A549 (cell line): ENCODE data around the gene ECM1. TPM values are rescaled to one million over a fixed set of nuclear protein-coding genes. Genes with fewer than 3 reads are reported as not detected.

Experiments
- ATAC-seq, 2 experiments: fragments of 200-7000 bp in 1 of 2; fragments of >200 bp in 1 of 2; cut with Nextera tagmentation in 1 of 2; cut with Tn5 transposase in 1 of 2; 3 replicates each; pipeline versions ENCODE4 v1.8.0 to v1.9.1; 2018 to 2020; ENCODE audit warnings: mild to moderate bottlenecking in 1 of 2, moderate library complexity in 1 of 2
- CTCF ChIA-PET: fragments of 300-600 bp; sonication (Branson Sonifier 250); formaldehyde crosslinking; extraction: SDS; loops from one replicate; lab custom pipeline; 2021; ENCODE audit warnings: antibody characterized with exemption, inconsistent platforms; lab: Yijun Ruan, JAX
- POLR2A ChIA-PET: fragments of 350-600 bp; formaldehyde crosslinking; extraction: SDS; loops from one replicate; lab custom pipeline; 2021; ENCODE audit warnings: antibody characterized with exemption, inconsistent platforms; lab: Yijun Ruan, JAX
- DNase-seq, 2 experiments: peaks; one replicate each; pipeline versions ENCODE4 v3.0.0 to v3.0.0-alpha.2; 2011 to 2016; ENCODE audit warnings: low read depth in 1 of 2, low spot score in 1 of 2
- FAIRE-seq: peaks from 2 replicates; lab custom pipeline; 2011; peaks lifted over from hg19 to GRCh38; lab: Jason Lieb, UNC
- H3K27ac ChIP-seq, 2 experiments: fragments of >200 bp; sonication (Bioruptor Twin); formaldehyde crosslinking; 3 replicates each; pipeline ENCODE4 v1.5.1; 2016 to 2017
- H3K4me1 ChIP-seq: fragments of >200 bp; sonication (Bioruptor Twin); formaldehyde crosslinking; 3 replicates; pipeline ENCODE4 v1.6.1; 2016
- H3K4me2 ChIP-seq: fragments of >200 bp; sonication (Bioruptor Twin); formaldehyde crosslinking; 3 replicates; pipeline ENCODE4 v1.6.1; 2016
- H3K4me3 ChIP-seq: fragments of >200 bp; sonication (Bioruptor Twin); formaldehyde crosslinking; 3 replicates; pipeline ENCODE4 v1.5.1; 2016
- H3K9me3 ChIP-seq: fragments of >200 bp; sonication (Bioruptor Twin); formaldehyde crosslinking; 3 replicates; pipeline ENCODE4 v1.6.1; 2016
- CBX8 ChIP-seq: fragments of 200-600 bp; sonication (generic); IDR thresholded peaks from 2 replicates; pipeline ENCODE4 v1.6.1; 2016
- HDAC2 ChIP-seq: fragments of 200-600 bp; sonication (generic); IDR thresholded peaks from 2 replicates; pipeline ENCODE4 v1.6.1; 2016
- HOXB13 ChIP-seq: fragments of 250-450 bp; sonication (Bioruptor Pico); IDR thresholded peaks from 2 replicates; pipeline ENCODE4 v1.5.0; 2020; ENCODE audit warnings: low read depth, mild to moderate bottlenecking, moderate library complexity
- JUN ChIP-seq, 2 experiments: fragments of >200 bp; sonication (Bioruptor Twin); formaldehyde crosslinking; IDR thresholded peaks; 2 replicates in 1 of 2; 3 replicates in 1 of 2; pipeline ENCODE4 v1.6.1; 2016 to 2017
- KDM1A ChIP-seq: fragments of 200-600 bp; sonication (generic); IDR thresholded peaks from 2 replicates; pipeline ENCODE4 v1.6.1; 2016; ENCODE audit warnings: low read depth, mild to moderate bottlenecking
- NFE2L2 ChIP-seq: fragments of 150-350 bp; conservative IDR thresholded peaks from 2 replicates; pipeline ENCODE4 v1.6.1; 2014; ENCODE audit warnings: low read length
- POLR2A ChIP-seq: IDR thresholded peaks from 2 replicates; pipeline ENCODE4 v1.6.1; 2012; ENCODE audit warnings: mild to moderate bottlenecking, low read length
- RARB ChIP-seq: fragments of 250-450 bp; sonication (Bioruptor Pico); IDR thresholded peaks from 2 replicates; pipeline ENCODE4 v1.8.0; 2021; ENCODE audit warnings: mild to moderate bottlenecking, moderate library complexity
- RNF2 ChIP-seq: fragments of 200-600 bp; sonication (generic); IDR thresholded peaks from 2 replicates; pipeline ENCODE4 v1.6.1; 2016; ENCODE audit warnings: low read depth, mild to moderate bottlenecking, antibody characterized with exemption, moderate library complexity, borderline replicate concordance
- SREBF2 ChIP-seq: fragments of 450-650 bp; IDR thresholded peaks from 2 replicates; pipeline ENCODE4 v1.6.1; 2014; ENCODE audit warnings: mild to moderate bottlenecking, moderate library complexity
- ZFP36 ChIP-seq: fragments of 450-650 bp; IDR thresholded peaks from 2 replicates; pipeline ENCODE4 v1.6.1; 2014; ENCODE audit warnings: borderline replicate concordance; ENCODE audit not compliant: partially characterized antibody
- ZNF302 ChIP-seq: fragments of 250-450 bp; sonication (Bioruptor Pico); IDR thresholded peaks from 2 replicates; pipeline ENCODE4 v1.9.0; 2021; ENCODE audit warnings: inconsistent platforms, mild to moderate bottlenecking, moderate library complexity
- WGBS: methylation state at CpG from one replicate; pipeline ENCODE4 v1.1.6; 2017; ENCODE audit errors: missing lambda C conversion rate; 5-methylcytosine and 5-hydroxymethylcytosine counted together
- polyA plus RNA-seq, 4 experiments: library from polyadenylated mRNA; depleted of rRNA in 3 of 4; stranded (reverse); fragments of >200 nt; fragmentation: RNase III in 1 of 4; extraction: RNeasy Plus Mini Kit Qiagen cat#74134 plus additional on column Dnase treatment in 1 of 4; gene quantifications; 2 replicates in 3 of 4; 3 replicates in 1 of 4; pipeline ENCODE4 v1.2.3, GENCODE V29; 2011 to 2017
- TF ChIP-seq, protein P1 (sequence below): IDR thresholded peaks from 2 replicates; pipeline ENCODE4 v1.6.1; 2012; ENCODE audit warnings: low read depth, borderline replicate concordance
- TF ChIP-seq, protein P2 (sequence below): fragments of 450-650 bp; IDR thresholded peaks from 2 replicates; pipeline ENCODE4 v1.6.1; 2014; ENCODE audit warnings: antibody characterized with exemption
- TF ChIP-seq, protein P3 (sequence below): IDR thresholded peaks from 2 replicates; pipeline ENCODE4 v1.6.1; 2012
- TF ChIP-seq, protein P4 (sequence below): IDR thresholded peaks from 2 replicates; pipeline ENCODE4 v1.6.1; 2012

The ECM1 gene
- polyA plus RNA-seq, 2 of the 4 experiments (the other 2 are of a cell fraction): 0.88 to 1.0 TPM

DNA sequence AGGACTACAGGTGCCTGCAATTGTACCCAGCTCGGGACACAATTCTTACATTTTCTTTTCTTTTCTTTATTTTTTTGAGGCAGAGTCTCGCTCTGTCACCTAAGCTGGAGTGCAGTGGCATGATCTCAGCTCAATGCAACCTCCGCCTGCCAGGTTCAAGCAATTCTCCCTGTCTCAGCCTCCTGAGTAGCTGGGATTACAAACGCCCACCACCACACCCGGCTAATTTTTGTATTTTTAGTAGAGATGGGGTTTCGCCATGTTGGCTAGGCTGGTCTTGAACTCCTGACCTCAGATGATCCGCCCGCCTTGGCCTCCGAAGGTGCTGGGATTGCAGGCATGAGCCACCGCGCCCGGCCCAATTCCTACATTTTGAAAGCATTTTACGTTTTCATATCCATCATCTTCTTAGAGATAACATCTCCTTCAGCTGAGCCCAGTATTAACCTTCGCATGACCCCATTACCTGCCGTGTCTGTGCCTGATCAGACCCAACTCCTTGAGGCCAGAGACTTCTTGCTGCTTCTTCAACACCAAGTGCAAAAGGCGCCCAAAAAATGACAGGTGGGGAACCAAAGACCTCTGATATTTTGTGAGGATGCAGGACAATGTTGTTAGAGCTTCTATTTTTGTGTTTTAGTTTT, 38.5 kb downstream of the ECM1 start:
- no peak for TF ChIP-seq ZFP36
- TF ChIP-seq JUN (IDR thresholded peaks at IDR 0.05): no peak
- TF ChIP-seq, protein P1, sequence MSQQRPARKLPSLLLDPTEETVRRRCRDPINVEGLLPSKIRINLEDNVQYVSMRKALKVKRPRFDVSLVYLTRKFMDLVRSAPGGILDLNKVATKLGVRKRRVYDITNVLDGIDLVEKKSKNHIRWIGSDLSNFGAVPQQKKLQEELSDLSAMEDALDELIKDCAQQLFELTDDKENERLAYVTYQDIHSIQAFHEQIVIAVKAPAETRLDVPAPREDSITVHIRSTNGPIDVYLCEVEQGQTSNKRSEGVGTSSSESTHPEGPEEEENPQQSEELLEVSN: no peak
- TF ChIP-seq, protein P2, sequence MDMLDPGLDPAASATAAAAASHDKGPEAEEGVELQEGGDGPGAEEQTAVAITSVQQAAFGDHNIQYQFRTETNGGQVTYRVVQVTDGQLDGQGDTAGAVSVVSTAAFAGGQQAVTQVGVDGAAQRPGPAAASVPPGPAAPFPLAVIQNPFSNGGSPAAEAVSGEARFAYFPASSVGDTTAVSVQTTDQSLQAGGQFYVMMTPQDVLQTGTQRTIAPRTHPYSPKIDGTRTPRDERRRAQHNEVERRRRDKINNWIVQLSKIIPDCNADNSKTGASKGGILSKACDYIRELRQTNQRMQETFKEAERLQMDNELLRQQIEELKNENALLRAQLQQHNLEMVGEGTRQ: no peak
- TF ChIP-seq SREBF2: no peak
- no peaks in the 10 kb centered on the region for H3K9me3 ChIP-seq
- H3K4me3 ChIP-seq: no peak overlapping the region
- no peaks in the 10 kb centered on the region for H3K4me1 ChIP-seq
- POLR2A ChIA-PET: no interaction called here
- no peak overlapping the region for H3K4me2 ChIP-seq
- CTCF ChIA-PET: interaction anchor here (0.9 to 6.3 kb wide), 6 partner anchors 10 to 30 kb away, joined by 3 to 35 read pairs (median 4); no protein-coding TSS in a partner anchor
- no peak for ATAC-seq
- WGBS: 88% methylated on average over 16 of the region's 16 CpGs
- H3K27ac ChIP-seq: no peak overlapping the region
- no peak for FAIRE-seq
- no peak for DNase-seq

DNA sequence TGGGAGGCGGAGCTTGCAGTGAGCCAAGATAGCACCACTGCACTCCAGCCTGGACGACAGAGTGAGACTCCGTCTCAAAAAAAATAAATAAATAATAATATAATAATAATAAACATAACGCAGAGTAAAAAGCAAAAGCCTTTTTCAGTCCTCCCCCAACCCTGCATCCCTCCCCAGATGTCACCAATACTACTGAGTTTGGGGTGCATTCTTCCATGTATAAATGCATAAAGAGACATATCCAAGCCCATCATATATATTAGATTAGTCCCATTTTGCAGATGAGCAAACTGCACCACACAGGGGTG, 40.4 kb downstream of the ECM1 start:
- CTCF ChIA-PET: interaction anchor here (0.9 to 6.1 kb wide), 7 partner anchors 9 to 292 kb away, joined by 3 to 102 read pairs (median 6); no protein-coding TSS in a partner anchor
- peak overlapping the region; percentile 53 for H3K4me3 ChIP-seq
- H3K4me1 ChIP-seq: peaks cover 17% of the 10 kb centered on the region
- 65% methylated on average over 4 of the region's 4 CpGs for WGBS
- no peak for FAIRE-seq
- H3K9me3 ChIP-seq: no peaks in the 10 kb centered on the region
- POLR2A ChIA-PET: interaction anchor here (0.7 to 1.1 kb wide), 4 partner anchors 16 to 185 kb away, joined by 3 to 6 read pairs (median 4); partner anchors contain the start of genes FALEC, MCL1 and RPRD2
- no peak for TF ChIP-seq ZNF302 (CRISPR knock-in tag)
- peak; percentile 49; the same call in 1 of the 2 replicates for TF ChIP-seq KDM1A
- H3K4me2 ChIP-seq: peak overlapping the region; percentile 78
- no peak for DNase-seq
- peak overlapping the region; percentile 75 to 92; a peak in 4 of 6 replicates for H3K27ac ChIP-seq
- no peak for ATAC-seq

DNA sequence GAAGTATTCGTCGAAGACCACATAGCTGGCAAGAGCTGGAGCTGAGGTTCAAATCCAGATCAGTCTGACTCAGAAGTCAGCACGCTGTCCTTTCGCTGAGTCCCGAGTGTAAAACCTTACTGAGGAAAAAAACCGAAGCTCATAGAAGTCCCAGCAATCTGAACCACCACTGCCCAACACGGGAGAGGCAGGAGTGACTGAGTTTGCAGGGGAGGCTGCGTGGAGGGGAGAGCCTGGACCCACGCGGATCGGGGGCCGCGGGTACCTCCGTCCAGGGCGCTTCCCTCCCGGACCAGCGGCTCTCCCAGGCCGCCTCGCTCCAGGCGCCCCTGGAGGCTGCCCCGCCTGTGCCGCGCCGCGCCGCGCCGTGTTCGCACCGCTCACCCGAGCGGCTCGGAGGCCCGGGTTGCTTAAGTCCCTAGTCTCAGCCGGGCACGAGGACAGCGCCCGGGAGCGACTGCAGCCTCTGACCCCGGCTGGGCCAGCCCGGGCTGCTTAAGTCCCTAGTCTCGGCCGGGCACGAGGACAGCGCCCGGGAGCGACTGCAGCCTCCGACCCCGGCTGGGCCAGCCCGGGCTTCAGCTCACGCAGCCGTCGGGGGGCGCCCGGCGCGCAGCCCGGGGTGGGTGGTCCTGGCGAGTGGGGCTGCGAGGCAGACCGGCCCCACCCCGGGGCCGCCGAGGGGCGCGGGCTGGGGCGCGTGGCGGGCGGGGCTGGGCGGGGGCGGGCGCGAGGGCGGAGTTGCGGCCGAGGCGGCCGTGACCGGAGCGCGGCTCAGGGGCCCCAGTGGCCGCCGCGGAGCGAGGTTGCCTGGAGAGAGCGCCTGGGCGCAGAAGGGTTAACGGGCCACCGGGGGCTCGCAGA, 41.0 kb downstream of the ECM1 start, which contains the start of gene ADAMTSL4:
TSS of gene ADAMTSL4 (plus strand) at position 777 of the 864 bp plus-strand sequence. CDS start 2,881 bp downstream, outside the sequence.
- 2% methylated on average over 8 of the region's 91 CpGs for WGBS
- Histone ChIP-seq H3K4me2 (peak within 1 kb of the TSS; percentile 78), H3K9me3 (no peaks in the 10 kb centered on the region), H3K4me1 (peaks cover 17% of the 10 kb centered on the region), H3K4me3 (peak within 1 kb of the TSS; percentile 53), H3K27ac (peak within 1 kb of the TSS; percentile 75 to 92)
- FAIRE-seq: no peak
- POLR2A ChIA-PET: interaction anchor here (0.7 to 2.4 kb wide), 6 partner anchors 16 to 185 kb away, joined by 3 to 10 read pairs (median 4); partner anchors contain the start of genes FALEC, MCL1 and RPRD2
- CTCF ChIA-PET: interaction anchor here (0.5 to 6.1 kb wide), 8 partner anchors 10 to 293 kb away, joined by 3 to 102 read pairs (median 6); no protein-coding TSS in a partner anchor
- peak; percentile 36 for TF ChIP-seq POLR2A
- TF ChIP-seq RARB: no peak
- TF ChIP-seq, protein P3, sequence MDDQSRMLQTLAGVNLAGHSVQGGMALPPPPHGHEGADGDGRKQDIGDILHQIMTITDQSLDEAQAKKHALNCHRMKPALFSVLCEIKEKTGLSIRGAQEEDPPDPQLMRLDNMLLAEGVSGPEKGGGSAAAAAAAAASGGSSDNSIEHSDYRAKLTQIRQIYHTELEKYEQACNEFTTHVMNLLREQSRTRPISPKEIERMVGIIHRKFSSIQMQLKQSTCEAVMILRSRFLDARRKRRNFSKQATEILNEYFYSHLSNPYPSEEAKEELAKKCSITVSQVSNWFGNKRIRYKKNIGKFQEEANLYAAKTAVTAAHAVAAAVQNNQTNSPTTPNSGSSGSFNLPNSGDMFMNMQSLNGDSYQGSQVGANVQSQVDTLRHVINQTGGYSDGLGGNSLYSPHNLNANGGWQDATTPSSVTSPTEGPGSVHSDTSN: no peak
- no peak for TF ChIP-seq NFE2L2
- no peak for TF ChIP-seq RNF2
- TF ChIP-seq JUN (IDR thresholded peaks at IDR 0.05): peak in 1 of 2 experiments; percentile 77; a peak in 2 of 5 replicates
- 0 out of 2 replicates have a peak, but pooled peaks have one; percentile 52 for TF ChIP-seq HOXB13 (CRISPR knock-in tag)
- TF ChIP-seq HDAC2: 0 out of 2 replicates have a peak, but pooled peaks have one; percentile 18
- TF ChIP-seq, protein P1: peak; percentile 77
- TF ChIP-seq, protein P4, sequence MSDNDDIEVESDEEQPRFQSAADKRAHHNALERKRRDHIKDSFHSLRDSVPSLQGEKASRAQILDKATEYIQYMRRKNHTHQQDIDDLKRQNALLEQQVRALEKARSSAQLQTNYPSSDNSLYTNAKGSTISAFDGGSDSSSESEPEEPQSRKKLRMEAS: peak; percentile 78
- no peak for TF ChIP-seq CBX8
- DNase-seq: peak; percentile 80
- peak; percentile 74 to 82 for ATAC-seq
